ENCODE measurements around the gene ZBTB20. TPM values are rescaled to one million over a fixed set of nuclear protein-coding genes. Genes with fewer than 3 reads are reported as not detected.

The ZBTB20 gene
- polyA plus RNA-seq, 1 donor from 2014 or later, result 4.8 TPM

GRCh38 chr3:115087512-115087911 is 59.6 kb downstream of the ZBTB20 start:
- Histone ChIP-seq H3K27me3 (ENCODE audit: insufficient read depth, low read depth, low read length) (no peaks in the 10 kb centered on the region), H3K9me2 (ENCODE audit: insufficient read depth, low read length) (no peaks in the 10 kb centered on the region), H3K79me2 (replicated peaks; ENCODE audit: insufficient read depth, low read length) (no peaks in the 10 kb centered on the region), H3K36me3 (ENCODE audit: insufficient read depth, low read length) (no peaks in the 10 kb centered on the region), H3F3A (ENCODE audit: insufficient read depth, low read length, poor library complexity, severe bottlenecking) (no peaks in the 10 kb centered on the region), H3K27ac (ENCODE audit: low read length) (no peak overlapping the region), H3K9me3 (ENCODE audit: low read length) (no peaks in the 10 kb centered on the region), H4K20me1 (ENCODE audit: insufficient read depth) (no peaks in the 10 kb centered on the region), H3K4me2 (ENCODE audit: low read length) (no peak overlapping the region), H2AFZ (ENCODE audit: low read depth, low read length) (no peak overlapping the region), H3K9ac (ENCODE audit: low read length) (no peak overlapping the region), H3K4me3 (ENCODE audit: low read length) (no peak overlapping the region)
- no peak for TF ChIP-seq TAF1 (IDR thresholded peaks at IDR 0.05; ENCODE audit: low read depth)

DNA sequence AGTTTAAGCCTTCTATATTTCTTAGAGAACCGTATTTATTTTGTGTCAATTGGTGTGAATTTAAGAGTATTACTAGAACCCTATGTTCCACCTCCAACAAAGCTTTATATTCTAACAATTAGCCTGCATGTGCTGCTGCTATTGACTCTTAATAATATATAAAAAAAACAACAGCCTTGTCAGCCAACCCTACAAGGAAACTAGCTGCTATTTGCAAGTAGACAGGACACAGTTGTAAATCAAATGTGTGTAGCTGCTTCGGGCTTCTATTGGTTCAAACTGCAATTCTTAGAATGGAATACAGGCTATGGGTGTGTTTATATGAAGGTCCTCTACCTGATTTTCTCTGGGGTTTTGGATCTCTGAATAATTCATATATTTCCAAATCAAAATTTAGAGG is 60.7 kb downstream of the ZBTB20 start:
- Histone ChIP-seq H3K4me3 (ENCODE audit: low read length) (no peak overlapping the region), H2AFZ (ENCODE audit: low read depth, low read length) (no peak overlapping the region), H4K20me1 (ENCODE audit: insufficient read depth) (no peaks in the 10 kb centered on the region), H3K4me2 (ENCODE audit: low read length) (no peak overlapping the region), H3K36me3 (ENCODE audit: insufficient read depth, low read length) (no peaks in the 10 kb centered on the region), H3F3A (ENCODE audit: insufficient read depth, low read length, poor library complexity, severe bottlenecking) (no peaks in the 10 kb centered on the region), H3K9ac (ENCODE audit: low read length) (no peak overlapping the region), H3K9me2 (ENCODE audit: insufficient read depth, low read length) (no peaks in the 10 kb centered on the region), H3K27me3 (ENCODE audit: insufficient read depth, low read depth, low read length) (no peaks in the 10 kb centered on the region), H3K9me3 (ENCODE audit: low read length) (no peaks in the 10 kb centered on the region), H3K79me2 (replicated peaks; ENCODE audit: insufficient read depth, low read length) (no peaks in the 10 kb centered on the region), H3K27ac (ENCODE audit: low read length) (no peak overlapping the region)
- no peak for TF ChIP-seq RAD21 (conservative IDR thresholded peaks at IDR 0.05)
- no peak for TF ChIP-seq POLR2AphosphoS5 (IDR thresholded peaks at IDR 0.05)
- no peak for TF ChIP-seq TAF1 (IDR thresholded peaks at IDR 0.05; ENCODE audit: low read depth)
- TF ChIP-seq EZH2 (IDR thresholded peaks at IDR 0.05; ENCODE audit: borderline replicate concordance, insufficient read depth, low read length, poor library complexity, severe bottlenecking), result no peak
- TF ChIP-seq, protein P1, sequence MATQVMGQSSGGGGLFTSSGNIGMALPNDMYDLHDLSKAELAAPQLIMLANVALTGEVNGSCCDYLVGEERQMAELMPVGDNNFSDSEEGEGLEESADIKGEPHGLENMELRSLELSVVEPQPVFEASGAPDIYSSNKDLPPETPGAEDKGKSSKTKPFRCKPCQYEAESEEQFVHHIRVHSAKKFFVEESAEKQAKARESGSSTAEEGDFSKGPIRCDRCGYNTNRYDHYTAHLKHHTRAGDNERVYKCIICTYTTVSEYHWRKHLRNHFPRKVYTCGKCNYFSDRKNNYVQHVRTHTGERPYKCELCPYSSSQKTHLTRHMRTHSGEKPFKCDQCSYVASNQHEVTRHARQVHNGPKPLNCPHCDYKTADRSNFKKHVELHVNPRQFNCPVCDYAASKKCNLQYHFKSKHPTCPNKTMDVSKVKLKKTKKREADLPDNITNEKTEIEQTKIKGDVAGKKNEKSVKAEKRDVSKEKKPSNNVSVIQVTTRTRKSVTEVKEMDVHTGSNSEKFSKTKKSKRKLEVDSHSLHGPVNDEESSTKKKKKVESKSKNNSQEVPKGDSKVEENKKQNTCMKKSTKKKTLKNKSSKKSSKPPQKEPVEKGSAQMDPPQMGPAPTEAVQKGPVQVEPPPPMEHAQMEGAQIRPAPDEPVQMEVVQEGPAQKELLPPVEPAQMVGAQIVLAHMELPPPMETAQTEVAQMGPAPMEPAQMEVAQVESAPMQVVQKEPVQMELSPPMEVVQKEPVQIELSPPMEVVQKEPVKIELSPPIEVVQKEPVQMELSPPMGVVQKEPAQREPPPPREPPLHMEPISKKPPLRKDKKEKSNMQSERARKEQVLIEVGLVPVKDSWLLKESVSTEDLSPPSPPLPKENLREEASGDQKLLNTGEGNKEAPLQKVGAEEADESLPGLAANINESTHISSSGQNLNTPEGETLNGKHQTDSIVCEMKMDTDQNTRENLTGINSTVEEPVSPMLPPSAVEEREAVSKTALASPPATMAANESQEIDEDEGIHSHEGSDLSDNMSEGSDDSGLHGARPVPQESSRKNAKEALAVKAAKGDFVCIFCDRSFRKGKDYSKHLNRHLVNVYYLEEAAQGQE (IDR thresholded peaks at IDR 0.05; ENCODE audit: borderline replicate concordance), result no peak
- TF ChIP-seq SMC3 (conservative IDR thresholded peaks at IDR 0.05; ENCODE audit: poor library complexity), result no peak
- no peak for TF ChIP-seq CTCF (IDR thresholded peaks at IDR 0.05; ENCODE audit: poor library complexity, severe bottlenecking)
- no peak for TF ChIP-seq EP300 (conservative IDR thresholded peaks at IDR 0.05; ENCODE audit: poor library complexity, severe bottlenecking)
- TF ChIP-seq MXI1 (conservative IDR thresholded peaks at IDR 0.05; ENCODE audit: poor library complexity, severe bottlenecking), result no peak

Data from neural cell (in vitro differentiated cells).